Activated naive CD8-positive, alpha-beta T cell treated with anti-CD3 and anti-CD28 coated beads, Interleukin-2, amount 50 U/mL, for 24 hours (primary cell): ENCODE measurements around the gene REXO5.
"Not testable (repeated sequence)": the region's sequence is repeated elsewhere in the genome, so short reads cannot be mapped to it uniquely, and the experiment has no call there.

Experiments
- ATAC-seq: fragments of 150-1000 bp; cut with Tn5 transposase; one replicate; pipeline ENCODE4 v1.10.0; 2021
- DNase-seq: peaks from one replicate; pipeline ENCODE4 v3.0.0; 2021
- H3K27ac Mint-ChIP-seq: one replicate; pipeline ENCODE4 v1.8.0; 2021; ENCODE audit warnings: mild to moderate bottlenecking, mixed read lengths
- H3K27me3 Mint-ChIP-seq: one replicate; pipeline ENCODE4 v1.8.0; 2021; ENCODE audit warnings: mixed read lengths
- H3K36me3 Mint-ChIP-seq: one replicate; pipeline ENCODE4 v1.8.0; 2021; ENCODE audit warnings: low read depth, mixed read lengths
- H3K4me1 Mint-ChIP-seq: one replicate; pipeline ENCODE4 v1.8.0; 2021; ENCODE audit warnings: mixed read lengths
- H3K4me3 Mint-ChIP-seq: one replicate; pipeline ENCODE4 v1.8.0; 2021; ENCODE audit warnings: mild to moderate bottlenecking, moderate library complexity, mixed read lengths
- H3K9me3 Mint-ChIP-seq: one replicate; pipeline ENCODE4 v1.8.0; 2021; ENCODE audit warnings: mixed read lengths

REXO5 gene, protein sequence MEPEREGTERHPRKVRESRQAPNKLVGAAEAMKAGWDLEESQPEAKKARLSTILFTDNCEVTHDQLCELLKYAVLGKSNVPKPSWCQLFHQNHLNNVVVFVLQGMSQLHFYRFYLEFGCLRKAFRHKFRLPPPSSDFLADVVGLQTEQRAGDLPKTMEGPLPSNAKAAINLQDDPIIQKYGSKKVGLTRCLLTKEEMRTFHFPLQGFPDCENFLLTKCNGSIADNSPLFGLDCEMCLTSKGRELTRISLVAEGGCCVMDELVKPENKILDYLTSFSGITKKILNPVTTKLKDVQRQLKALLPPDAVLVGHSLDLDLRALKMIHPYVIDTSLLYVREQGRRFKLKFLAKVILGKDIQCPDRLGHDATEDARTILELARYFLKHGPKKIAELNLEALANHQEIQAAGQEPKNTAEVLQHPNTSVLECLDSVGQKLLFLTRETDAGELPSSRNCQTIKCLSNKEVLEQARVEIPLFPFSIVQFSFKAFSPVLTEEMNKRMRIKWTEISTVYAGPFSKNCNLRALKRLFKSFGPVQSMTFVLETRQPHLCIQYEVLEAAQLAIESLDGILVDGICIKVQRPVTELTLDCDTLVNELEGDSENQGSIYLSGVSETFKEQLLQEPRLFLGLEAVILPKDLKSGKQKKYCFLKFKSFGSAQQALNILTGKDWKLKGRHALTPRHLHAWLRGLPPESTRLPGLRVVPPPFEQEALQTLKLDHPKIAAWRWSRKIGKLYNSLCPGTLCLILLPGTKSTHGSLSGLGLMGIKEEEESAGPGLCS

GRCh38 chr16:20806168-20807050, at the start of gene REXO5, which contains the start of gene ERI2:
TSS of gene REXO5 (plus strand) at chr16:20806527. CDS start at chr16:20806954, 427 bp downstream.
TSS of gene ERI2 (minus strand) at chr16:20806472. CDS start at chr16:20806430, 42 bp downstream.
- DNase-seq (peak; percentile 81), ATAC-seq (peak; percentile 94)
- H3K27ac Mint-ChIP-seq, result peak within 1 kb of the TSS; percentile 97
- H3K27me3 Mint-ChIP-seq, result no peaks in the 10 kb centered on the region
- H3K9me3 Mint-ChIP-seq, result no peaks in the 10 kb centered on the region
- peak within 1 kb of the TSS; percentile 98 for H3K4me3 Mint-ChIP-seq
- peaks cover 23% of the 10 kb centered on the region for H3K4me1 Mint-ChIP-seq
- peaks cover 8% of the 10 kb centered on the region for H3K36me3 Mint-ChIP-seq

DNA sequence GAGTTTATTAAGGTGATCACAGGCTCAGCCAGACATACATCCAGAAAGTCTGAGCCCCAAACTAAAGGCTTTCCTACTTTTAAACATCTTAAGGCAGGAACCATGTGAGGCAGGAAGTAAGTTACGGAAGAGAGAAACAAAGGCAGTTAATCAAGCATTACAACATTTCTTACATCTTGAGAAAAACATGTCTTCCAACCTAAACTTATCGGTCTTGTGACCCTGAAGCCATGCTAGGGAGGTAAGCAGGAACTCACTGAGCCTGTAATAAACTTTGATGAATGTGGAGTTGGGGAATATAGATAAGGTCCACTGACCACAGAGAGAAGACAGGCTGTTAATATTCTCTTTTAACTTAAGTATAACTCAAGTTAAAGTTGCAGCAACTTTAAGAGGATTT, 46.0 kb upstream of the REXO5 start:
- no peak for DNase-seq
- Mint-ChIP-seq H3K4me1 (peaks cover 19% of the 10 kb centered on the region), H3K9me3 (peaks cover 7% of the 10 kb centered on the region), H3K4me3 (no peak overlapping the region), H3K36me3 (no peaks in the 10 kb centered on the region), H3K27me3 (no peaks in the 10 kb centered on the region), H3K27ac (no peak overlapping the region)
- ATAC-seq, result no peak

DNA sequence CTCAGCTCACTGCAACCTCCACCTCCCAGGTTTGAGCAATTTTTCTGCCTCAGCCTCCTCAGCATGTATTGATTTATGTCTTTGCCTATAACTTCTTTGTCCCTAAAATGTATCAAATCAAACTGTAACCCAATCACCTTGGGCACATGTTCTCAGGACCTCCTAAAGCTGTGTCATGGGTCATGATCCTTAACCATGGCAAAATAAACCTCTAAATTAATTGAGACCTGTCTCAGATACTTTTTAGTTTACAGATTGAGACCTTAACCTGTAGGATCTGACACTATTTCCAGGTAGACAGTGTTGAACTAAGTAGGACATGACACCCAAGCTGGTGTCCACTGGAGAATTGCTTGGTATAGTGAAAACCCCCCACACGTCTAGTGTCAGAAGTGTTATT, 45.2 kb upstream of the REXO5 start:
- ATAC-seq (no peak), DNase-seq (no peak)
- peaks cover 7% of the 10 kb centered on the region for H3K9me3 Mint-ChIP-seq
- H3K4me1 Mint-ChIP-seq, result peaks cover 21% of the 10 kb centered on the region
- no peaks in the 10 kb centered on the region for H3K36me3 Mint-ChIP-seq
- H3K27me3 Mint-ChIP-seq, result no peaks in the 10 kb centered on the region
- H3K27ac Mint-ChIP-seq, result no peak overlapping the region
- no peak overlapping the region for H3K4me3 Mint-ChIP-seq

DNA sequence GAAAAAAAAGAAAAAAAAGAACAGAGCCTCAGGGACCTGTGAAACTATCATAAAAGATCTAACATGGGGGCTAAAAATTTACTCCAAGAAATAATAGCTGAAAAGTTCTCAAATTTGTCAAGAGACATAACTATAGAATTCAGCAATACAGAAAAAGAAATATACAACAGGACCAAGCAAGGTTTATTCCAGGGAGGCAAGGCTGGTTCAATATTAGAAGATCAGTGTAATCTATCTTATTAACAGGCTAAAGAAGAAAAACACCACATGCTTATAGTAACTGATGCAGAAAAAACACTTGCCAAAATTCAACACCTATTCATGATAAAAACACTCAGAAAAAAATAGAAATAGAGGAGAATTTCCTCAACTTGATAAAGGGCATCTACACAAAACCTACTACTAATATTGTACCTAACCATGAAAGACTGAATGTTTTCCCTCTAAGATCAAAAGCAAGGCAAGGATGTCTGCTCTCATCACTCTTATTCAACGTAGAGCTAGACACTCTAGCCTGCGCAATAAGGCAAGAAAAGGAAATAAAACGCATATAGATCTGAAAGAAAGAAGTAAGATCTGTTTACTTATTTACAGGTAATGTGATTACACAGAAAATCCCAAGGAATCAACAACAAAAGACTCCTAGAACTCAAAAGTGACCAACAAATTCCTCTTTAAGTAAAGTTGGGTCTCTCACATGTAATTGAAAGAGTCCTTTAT, 43.8 kb upstream of the REXO5 start:
- no peak for ATAC-seq
- peaks cover 21% of the 10 kb centered on the region for H3K4me1 Mint-ChIP-seq
- H3K4me3 Mint-ChIP-seq, result peak overlapping the region; percentile 90
- peak overlapping the region; percentile 88 for H3K27ac Mint-ChIP-seq
- H3K9me3 Mint-ChIP-seq, result peaks cover 7% of the 10 kb centered on the region
- H3K27me3 Mint-ChIP-seq, result no peaks in the 10 kb centered on the region
- H3K36me3 Mint-ChIP-seq, result no peaks in the 10 kb centered on the region
- DNase-seq, result no peak

GRCh38 chr16:20763461-20764232, 42.7 kb upstream of the REXO5 start, which contains the start of gene ACSM3:
TSS of gene ACSM3 (plus strand) at chr16:20764014. CDS start at chr16:20770035, 6,021 bp downstream.
- Mint-ChIP-seq H3K27me3 (no peaks in the 10 kb centered on the region), H3K4me3 (peak within 1 kb of the TSS; percentile 90), H3K27ac (peak within 1 kb of the TSS; percentile 88), H3K36me3 (no peaks in the 10 kb centered on the region), H3K9me3 (peaks cover 7% of the 10 kb centered on the region), H3K4me1 (peaks cover 21% of the 10 kb centered on the region)
- peak; percentile 98 for ATAC-seq
- peak; percentile 59 for DNase-seq

GRCh38 chr16:20764448-20764847, 41.9 kb upstream of the REXO5 start:
- not testable (repeated sequence) for H3K27me3 Mint-ChIP-seq, DNase-seq, ATAC-seq, H3K9me3 Mint-ChIP-seq, H3K4me3 Mint-ChIP-seq, H3K36me3 Mint-ChIP-seq
- Mint-ChIP-seq H3K4me1 (peaks cover 21% of the 10 kb centered on the region), H3K27ac (peak overlapping the region; percentile 12)

DNA sequence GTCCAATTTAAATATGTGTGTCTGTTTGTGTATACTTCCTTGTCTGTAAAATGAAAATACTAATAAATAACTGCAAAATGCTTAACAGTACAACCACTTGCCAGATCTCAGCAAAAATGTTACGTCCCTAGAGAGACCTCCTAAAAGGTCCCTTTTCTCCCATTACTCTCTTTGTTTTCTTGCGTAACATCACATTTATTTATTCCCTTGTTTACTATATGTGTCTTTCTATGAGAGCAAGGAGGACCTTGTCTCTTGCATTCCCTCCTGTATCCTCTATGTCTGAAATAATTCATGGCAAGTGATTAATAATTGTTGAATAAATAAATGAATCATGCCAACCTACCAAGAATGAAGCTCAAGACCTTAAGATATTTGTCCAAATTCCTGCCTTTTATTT, 40.6 kb upstream of the REXO5 start:
- Mint-ChIP-seq H3K4me1 (peaks cover 21% of the 10 kb centered on the region), H3K9me3 (peaks cover 7% of the 10 kb centered on the region), H3K27ac (no peak overlapping the region), H3K27me3 (no peaks in the 10 kb centered on the region), H3K36me3 (peaks cover 2% of the 10 kb centered on the region), H3K4me3 (no peak overlapping the region)
- ATAC-seq (no peak), DNase-seq (no peak)

- H3K27ac Mint-ChIP-seq, result no peak overlapping the region
- ATAC-seq (no peak), DNase-seq (no peak)
- H3K27me3 Mint-ChIP-seq, result no peaks in the 10 kb centered on the region
- H3K36me3 Mint-ChIP-seq, result peaks cover 2% of the 10 kb centered on the region
- peaks cover 21% of the 10 kb centered on the region for H3K4me1 Mint-ChIP-seq
- H3K4me3 Mint-ChIP-seq, result no peak overlapping the region
- peaks cover 7% of the 10 kb centered on the region for H3K9me3 Mint-ChIP-seq
These were observed 40.0 kb upstream of the REXO5 start for GRCh38 chr16:20766294-20766693.

DNA sequence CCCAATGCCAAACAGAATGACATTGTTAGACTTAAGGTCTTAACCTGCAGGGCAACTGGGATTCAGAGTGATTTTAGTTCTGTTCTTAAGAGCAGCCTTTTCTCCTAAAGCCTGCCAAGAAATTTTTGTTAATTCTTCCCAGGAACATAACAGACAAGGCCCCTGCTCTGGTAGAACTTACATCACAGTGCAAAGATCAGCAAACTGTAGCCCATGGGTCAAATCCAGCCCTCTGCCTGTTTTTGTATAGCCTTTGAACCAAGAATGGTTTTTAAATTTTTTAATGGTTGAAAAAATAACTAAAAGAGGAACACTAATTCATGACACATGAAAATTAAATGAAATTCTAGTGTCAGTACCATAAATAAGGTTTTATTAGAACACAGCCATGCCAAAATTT, 38.8 kb upstream of the REXO5 start:
- no peak overlapping the region for H3K4me3 Mint-ChIP-seq
- DNase-seq (no peak), ATAC-seq (no peak)
- H3K9me3 Mint-ChIP-seq, result peaks cover under 1% of the 10 kb centered on the region
- H3K4me1 Mint-ChIP-seq, result peaks cover 20% of the 10 kb centered on the region
- H3K36me3 Mint-ChIP-seq, result peaks cover 2% of the 10 kb centered on the region
- H3K27ac Mint-ChIP-seq, result no peak overlapping the region
- H3K27me3 Mint-ChIP-seq, result no peaks in the 10 kb centered on the region

DNA sequence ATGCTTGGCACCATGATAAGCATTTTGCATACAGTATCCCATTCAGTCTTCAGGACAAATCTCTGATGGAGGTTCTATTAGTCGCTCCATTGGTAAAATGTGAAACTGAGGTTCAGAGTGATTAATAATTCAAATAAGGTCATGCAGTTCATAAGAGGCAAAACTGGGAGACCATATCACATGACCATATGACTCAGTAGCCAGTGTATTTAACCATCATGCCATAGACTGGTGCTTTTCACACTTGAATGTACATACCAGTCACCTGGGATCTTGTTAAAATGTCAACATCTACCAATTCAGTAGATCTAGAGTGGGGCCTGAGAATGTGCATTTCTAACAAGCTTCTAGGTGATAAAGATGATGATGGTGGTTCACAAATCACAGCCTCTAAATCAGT, 38.2 kb upstream of the REXO5 start:
- Mint-ChIP-seq H3K27me3 (no peaks in the 10 kb centered on the region), H3K4me3 (no peak overlapping the region), H3K27ac (no peak overlapping the region), H3K36me3 (peaks cover 2% of the 10 kb centered on the region), H3K4me1 (peaks cover 15% of the 10 kb centered on the region), H3K9me3 (no peaks in the 10 kb centered on the region)
- DNase-seq (no peak), ATAC-seq (no peak)

GRCh38 chr16:20768818-20769217, 37.5 kb upstream of the REXO5 start:
- Mint-ChIP-seq H3K9me3 (no peaks in the 10 kb centered on the region), H3K27me3 (no peaks in the 10 kb centered on the region), H3K36me3 (peaks cover 2% of the 10 kb centered on the region), H3K27ac (no peak overlapping the region), H3K4me1 (peaks cover 11% of the 10 kb centered on the region), H3K4me3 (no peak overlapping the region)
- no peak for ATAC-seq
- DNase-seq, result no peak

DNA sequence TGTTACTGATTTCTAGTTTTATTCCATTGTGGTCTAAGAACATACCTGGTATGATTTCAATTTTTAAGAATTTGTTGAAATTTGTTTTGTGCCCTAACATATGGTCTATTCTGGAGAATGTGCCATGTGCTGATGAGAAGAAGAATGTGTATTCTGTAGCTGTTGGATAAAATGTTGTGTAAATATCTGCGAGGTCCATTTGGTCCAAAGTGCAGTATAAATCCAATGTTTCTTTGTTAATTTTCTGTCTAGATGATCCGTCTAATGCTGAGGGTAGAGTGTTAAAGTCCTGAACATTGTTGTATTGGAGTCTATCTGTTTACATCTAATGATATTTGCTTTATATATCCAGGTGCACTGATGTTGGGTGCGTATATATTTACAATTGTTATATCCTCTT, 32.6 kb upstream of the REXO5 start:
- no peak overlapping the region for H3K27ac Mint-ChIP-seq
- H3K4me1 Mint-ChIP-seq, result no peaks in the 10 kb centered on the region
- DNase-seq (no peak), ATAC-seq (no peak)
- H3K27me3 Mint-ChIP-seq, result no peaks in the 10 kb centered on the region
- H3K4me3 Mint-ChIP-seq, result no peak overlapping the region
- H3K9me3 Mint-ChIP-seq, result no peaks in the 10 kb centered on the region
- H3K36me3 Mint-ChIP-seq, result peaks cover 2% of the 10 kb centered on the region

DNA sequence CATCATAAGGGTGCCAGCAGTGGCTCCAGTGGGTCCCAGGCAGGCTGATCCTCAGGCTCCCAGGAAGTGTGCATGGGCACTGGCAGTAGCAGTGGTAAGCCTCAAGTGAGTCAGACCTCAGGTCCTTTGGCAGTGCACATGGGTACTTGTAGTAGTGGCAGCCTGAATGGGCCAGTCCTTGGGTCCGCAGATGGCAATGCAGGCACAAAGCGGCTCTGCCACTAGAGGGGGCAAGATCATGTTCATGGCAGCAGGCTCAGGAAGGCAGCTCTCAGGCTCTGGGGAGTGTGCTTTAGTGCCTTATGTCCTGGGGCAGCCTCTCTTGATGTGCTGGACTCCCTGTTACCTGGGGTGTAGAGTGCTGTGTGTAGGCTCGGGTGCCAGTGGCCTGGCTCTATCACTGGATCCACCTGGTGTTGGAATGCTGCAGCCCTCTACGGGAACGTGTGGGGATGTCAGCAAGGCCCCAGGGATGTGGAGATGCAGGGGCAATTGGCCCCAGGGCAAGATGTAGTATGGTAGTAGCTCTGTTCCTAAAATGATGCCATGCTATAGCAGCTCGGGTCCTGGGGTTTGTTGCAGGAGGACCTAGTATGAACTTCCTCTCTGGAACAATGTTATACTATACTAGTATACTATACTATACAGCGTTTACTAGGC, 31.5 kb upstream of the REXO5 start:
- no peaks in the 10 kb centered on the region for H3K4me1 Mint-ChIP-seq
- no peaks in the 10 kb centered on the region for H3K9me3 Mint-ChIP-seq
- ATAC-seq (peak; percentile 82), DNase-seq (peak; percentile 70)
- no peak overlapping the region for H3K27ac Mint-ChIP-seq
- H3K4me3 Mint-ChIP-seq, result no peak overlapping the region
- H3K36me3 Mint-ChIP-seq, result peaks cover 2% of the 10 kb centered on the region
- no peaks in the 10 kb centered on the region for H3K27me3 Mint-ChIP-seq
